Measurements from ENCODE around the gene FBXO46. TPM values are rescaled to one million over a fixed set of nuclear protein-coding genes. Genes with fewer than 3 reads are reported as not detected.

The FBXO46 gene
- total RNA-seq, 1 experiment from 2014 or later: 40.1 TPM

DNA sequence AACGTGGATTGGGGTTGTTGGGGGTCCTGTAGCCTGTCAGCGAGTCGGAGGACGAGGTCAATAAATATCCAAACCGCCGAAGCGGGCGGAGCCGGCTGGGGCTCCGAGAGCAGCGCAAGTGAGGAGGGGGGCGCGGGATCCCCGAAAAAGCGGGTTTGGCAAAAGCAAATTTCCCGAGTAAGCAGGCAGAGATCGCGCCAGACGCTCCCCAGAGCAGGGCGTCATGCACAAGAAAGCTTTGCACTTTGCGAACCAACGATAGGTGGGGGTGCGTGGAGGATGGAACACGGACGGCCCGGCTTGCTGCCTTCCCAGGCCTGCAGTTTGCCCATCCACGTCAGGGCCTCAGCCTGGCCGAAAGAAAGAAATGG is 39.1 kb upstream of the FBXO46 start (continued):
- TF ChIP-seq ELF4 (CRISPR knock-in tag; IDR thresholded peaks at IDR 0.05; ENCODE audit: low read depth) (0 out of 2 replicates have a peak, but pooled peaks have one; percentile 6), ETV6 (CRISPR knock-in tag; IDR thresholded peaks at IDR 0.05) (no peak), NR1H2 (CRISPR knock-in tag; IDR thresholded peaks at IDR 0.05) (no peak)
- TF ChIP-seq, protein P1, sequence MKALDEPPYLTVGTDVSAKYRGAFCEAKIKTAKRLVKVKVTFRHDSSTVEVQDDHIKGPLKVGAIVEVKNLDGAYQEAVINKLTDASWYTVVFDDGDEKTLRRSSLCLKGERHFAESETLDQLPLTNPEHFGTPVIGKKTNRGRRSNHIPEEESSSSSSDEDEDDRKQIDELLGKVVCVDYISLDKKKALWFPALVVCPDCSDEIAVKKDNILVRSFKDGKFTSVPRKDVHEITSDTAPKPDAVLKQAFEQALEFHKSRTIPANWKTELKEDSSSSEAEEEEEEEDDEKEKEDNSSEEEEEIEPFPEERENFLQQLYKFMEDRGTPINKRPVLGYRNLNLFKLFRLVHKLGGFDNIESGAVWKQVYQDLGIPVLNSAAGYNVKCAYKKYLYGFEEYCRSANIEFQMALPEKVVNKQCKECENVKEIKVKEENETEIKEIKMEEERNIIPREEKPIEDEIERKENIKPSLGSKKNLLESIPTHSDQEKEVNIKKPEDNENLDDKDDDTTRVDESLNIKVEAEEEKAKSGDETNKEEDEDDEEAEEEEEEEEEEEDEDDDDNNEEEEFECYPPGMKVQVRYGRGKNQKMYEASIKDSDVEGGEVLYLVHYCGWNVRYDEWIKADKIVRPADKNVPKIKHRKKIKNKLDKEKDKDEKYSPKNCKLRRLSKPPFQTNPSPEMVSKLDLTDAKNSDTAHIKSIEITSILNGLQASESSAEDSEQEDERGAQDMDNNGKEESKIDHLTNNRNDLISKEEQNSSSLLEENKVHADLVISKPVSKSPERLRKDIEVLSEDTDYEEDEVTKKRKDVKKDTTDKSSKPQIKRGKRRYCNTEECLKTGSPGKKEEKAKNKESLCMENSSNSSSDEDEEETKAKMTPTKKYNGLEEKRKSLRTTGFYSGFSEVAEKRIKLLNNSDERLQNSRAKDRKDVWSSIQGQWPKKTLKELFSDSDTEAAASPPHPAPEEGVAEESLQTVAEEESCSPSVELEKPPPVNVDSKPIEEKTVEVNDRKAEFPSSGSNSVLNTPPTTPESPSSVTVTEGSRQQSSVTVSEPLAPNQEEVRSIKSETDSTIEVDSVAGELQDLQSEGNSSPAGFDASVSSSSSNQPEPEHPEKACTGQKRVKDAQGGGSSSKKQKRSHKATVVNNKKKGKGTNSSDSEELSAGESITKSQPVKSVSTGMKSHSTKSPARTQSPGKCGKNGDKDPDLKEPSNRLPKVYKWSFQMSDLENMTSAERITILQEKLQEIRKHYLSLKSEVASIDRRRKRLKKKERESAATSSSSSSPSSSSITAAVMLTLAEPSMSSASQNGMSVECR (CRISPR knock-in tag; IDR thresholded peaks at IDR 0.05; ENCODE audit: borderline replicate concordance): no peak
- TF ChIP-seq, protein P2, sequence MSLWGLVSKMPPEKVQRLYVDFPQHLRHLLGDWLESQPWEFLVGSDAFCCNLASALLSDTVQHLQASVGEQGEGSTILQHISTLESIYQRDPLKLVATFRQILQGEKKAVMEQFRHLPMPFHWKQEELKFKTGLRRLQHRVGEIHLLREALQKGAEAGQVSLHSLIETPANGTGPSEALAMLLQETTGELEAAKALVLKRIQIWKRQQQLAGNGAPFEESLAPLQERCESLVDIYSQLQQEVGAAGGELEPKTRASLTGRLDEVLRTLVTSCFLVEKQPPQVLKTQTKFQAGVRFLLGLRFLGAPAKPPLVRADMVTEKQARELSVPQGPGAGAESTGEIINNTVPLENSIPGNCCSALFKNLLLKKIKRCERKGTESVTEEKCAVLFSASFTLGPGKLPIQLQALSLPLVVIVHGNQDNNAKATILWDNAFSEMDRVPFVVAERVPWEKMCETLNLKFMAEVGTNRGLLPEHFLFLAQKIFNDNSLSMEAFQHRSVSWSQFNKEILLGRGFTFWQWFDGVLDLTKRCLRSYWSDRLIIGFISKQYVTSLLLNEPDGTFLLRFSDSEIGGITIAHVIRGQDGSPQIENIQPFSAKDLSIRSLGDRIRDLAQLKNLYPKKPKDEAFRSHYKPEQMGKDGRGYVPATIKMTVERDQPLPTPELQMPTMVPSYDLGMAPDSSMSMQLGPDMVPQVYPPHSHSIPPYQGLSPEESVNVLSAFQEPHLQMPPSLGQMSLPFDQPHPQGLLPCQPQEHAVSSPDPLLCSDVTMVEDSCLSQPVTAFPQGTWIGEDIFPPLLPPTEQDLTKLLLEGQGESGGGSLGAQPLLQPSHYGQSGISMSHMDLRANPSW (CRISPR knock-in tag; conservative IDR thresholded peaks at IDR 0.05; ENCODE audit: low read depth): no peak

DNA sequence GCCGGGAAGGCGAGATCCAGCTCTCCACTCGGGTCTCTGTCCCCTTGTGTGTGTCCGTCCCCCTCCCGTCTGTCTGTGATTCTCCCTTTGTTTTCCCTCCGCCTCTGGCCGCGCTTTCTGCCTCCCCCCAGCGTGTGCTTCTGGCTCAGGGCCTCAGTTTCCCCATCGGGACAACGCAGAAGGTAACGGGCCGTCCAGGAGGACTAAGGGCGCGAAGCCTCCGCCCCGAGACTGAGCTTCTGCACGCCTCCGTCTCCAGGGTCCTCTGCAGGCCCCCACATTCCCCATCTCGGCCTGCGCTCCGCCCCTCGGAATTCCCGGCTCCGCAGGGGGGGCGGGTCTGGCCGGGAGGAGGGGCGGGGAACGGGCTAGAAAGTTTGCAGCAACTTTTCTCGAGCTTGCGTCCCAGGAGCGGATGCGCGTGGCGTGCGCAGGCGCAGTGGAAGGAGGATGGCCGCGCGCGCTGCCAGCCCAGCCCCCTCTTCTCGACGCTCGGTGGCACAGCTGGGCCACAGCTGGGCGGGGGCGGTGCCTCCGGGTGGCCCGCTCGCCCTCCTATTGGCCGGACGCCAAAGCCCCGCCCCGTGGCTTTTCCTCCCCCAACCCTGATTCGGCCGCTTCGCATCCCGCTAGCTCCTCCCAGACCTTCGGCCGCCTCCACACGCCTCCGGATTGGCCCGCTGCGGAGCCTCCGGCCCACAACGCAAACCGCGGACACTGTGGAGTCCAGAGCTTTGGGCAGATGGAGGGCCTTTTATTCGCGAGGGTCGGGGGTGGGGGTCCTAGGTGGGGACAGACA is 38.5 kb upstream of the FBXO46 start, which contains the start of gene SIX5:
Gene SIX5, minus strand, starts transcription at position 269 of the 799 bp plus-strand sequence. CDS start 408 bp downstream, outside the sequence.
- CTCF ChIA-PET: interaction anchor here (0.5 to 5.6 kb wide), 45 partner anchors 9 to 999 kb away, joined by 3 to 175 read pairs (median 6); partner anchors contain the start of genes DMPK, DMWD, FBXO46 and FOXA3
- Mint-ChIP-seq H3K4me3 (peak within 1 kb of the TSS; percentile 97), H3K4me1 (peaks cover 23% of the 10 kb centered on the region), H3K9me3 (no peaks in the 10 kb centered on the region), H3K36me3 (no peaks in the 10 kb centered on the region), H3K27me3 (ENCODE audit: low read depth) (peaks cover 2% of the 10 kb centered on the region; the same call in 1 of the 2 replicates), H3K27ac (peak within 1 kb of the TSS; percentile 100)
- POLR2A ChIA-PET: interaction anchor here (0.5 to 4.8 kb wide), 34 partner anchors 8 to 945 kb away, joined by 3 to 115 read pairs (median 4); partner anchors contain the start of genes BLOC1S3, DMPK, DMWD and FBXO46
- ATAC-seq (peak; percentile 62), DNase-seq (ENCODE audit: low spot score) (peak; percentile 99)
- TF ChIP-seq HMGA2 (CRISPR knock-in tag; IDR thresholded peaks at IDR 0.05) (peak; percentile 21; the same call in 1 of the 2 replicates), MXD4 (CRISPR knock-in tag; IDR thresholded peaks at IDR 0.05; ENCODE audit: borderline replicate concordance) (no peak), ZBTB21 (CRISPR knock-in tag; IDR thresholded peaks at IDR 0.05; ENCODE audit: borderline replicate concordance) (peak; percentile 88), SMAD3 (CRISPR knock-in tag; IDR thresholded peaks at IDR 0.05; ENCODE audit: borderline replicate concordance) (peak; percentile 26; the same call in 1 of the 2 replicates), ZNF219 (CRISPR knock-in tag; IDR thresholded peaks at IDR 0.05; ENCODE audit: borderline replicate concordance) (no peak)
- TF ChIP-seq, protein P3, sequence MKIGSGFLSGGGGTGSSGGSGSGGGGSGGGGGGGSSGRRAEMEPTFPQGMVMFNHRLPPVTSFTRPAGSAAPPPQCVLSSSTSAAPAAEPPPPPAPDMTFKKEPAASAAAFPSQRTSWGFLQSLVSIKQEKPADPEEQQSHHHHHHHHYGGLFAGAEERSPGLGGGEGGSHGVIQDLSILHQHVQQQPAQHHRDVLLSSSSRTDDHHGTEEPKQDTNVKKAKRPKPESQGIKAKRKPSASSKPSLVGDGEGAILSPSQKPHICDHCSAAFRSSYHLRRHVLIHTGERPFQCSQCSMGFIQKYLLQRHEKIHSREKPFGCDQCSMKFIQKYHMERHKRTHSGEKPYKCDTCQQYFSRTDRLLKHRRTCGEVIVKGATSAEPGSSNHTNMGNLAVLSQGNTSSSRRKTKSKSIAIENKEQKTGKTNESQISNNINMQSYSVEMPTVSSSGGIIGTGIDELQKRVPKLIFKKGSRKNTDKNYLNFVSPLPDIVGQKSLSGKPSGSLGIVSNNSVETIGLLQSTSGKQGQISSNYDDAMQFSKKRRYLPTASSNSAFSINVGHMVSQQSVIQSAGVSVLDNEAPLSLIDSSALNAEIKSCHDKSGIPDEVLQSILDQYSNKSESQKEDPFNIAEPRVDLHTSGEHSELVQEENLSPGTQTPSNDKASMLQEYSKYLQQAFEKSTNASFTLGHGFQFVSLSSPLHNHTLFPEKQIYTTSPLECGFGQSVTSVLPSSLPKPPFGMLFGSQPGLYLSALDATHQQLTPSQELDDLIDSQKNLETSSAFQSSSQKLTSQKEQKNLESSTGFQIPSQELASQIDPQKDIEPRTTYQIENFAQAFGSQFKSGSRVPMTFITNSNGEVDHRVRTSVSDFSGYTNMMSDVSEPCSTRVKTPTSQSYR (CRISPR knock-in tag; IDR thresholded peaks at IDR 0.05): no peak; the same call in none of the 2 replicates
- TF ChIP-seq, protein P4, sequence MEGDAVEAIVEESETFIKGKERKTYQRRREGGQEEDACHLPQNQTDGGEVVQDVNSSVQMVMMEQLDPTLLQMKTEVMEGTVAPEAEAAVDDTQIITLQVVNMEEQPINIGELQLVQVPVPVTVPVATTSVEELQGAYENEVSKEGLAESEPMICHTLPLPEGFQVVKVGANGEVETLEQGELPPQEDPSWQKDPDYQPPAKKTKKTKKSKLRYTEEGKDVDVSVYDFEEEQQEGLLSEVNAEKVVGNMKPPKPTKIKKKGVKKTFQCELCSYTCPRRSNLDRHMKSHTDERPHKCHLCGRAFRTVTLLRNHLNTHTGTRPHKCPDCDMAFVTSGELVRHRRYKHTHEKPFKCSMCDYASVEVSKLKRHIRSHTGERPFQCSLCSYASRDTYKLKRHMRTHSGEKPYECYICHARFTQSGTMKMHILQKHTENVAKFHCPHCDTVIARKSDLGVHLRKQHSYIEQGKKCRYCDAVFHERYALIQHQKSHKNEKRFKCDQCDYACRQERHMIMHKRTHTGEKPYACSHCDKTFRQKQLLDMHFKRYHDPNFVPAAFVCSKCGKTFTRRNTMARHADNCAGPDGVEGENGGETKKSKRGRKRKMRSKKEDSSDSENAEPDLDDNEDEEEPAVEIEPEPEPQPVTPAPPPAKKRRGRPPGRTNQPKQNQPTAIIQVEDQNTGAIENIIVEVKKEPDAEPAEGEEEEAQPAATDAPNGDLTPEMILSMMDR (IDR thresholded peaks at IDR 0.05): no peak
- TF ChIP-seq, protein P5, sequence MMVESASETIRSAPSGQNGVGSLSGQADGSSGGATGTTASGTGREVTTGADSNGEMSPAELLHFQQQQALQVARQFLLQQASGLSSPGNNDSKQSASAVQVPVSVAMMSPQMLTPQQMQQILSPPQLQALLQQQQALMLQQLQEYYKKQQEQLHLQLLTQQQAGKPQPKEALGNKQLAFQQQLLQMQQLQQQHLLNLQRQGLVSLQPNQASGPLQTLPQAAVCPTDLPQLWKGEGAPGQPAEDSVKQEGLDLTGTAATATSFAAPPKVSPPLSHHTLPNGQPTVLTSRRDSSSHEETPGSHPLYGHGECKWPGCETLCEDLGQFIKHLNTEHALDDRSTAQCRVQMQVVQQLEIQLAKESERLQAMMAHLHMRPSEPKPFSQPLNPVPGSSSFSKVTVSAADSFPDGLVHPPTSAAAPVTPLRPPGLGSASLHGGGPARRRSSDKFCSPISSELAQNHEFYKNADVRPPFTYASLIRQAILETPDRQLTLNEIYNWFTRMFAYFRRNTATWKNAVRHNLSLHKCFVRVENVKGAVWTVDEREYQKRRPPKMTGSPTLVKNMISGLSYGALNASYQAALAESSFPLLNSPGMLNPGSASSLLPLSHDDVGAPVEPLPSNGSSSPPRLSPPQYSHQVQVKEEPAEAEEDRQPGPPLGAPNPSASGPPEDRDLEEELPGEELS (CRISPR knock-in tag; IDR thresholded peaks at IDR 0.05): peak; percentile 68
- TF ChIP-seq, protein P6, sequence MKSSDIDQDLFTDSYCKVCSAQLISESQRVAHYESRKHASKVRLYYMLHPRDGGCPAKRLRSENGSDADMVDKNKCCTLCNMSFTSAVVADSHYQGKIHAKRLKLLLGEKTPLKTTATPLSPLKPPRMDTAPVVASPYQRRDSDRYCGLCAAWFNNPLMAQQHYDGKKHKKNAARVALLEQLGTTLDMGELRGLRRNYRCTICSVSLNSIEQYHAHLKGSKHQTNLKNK (CRISPR knock-in tag; IDR thresholded peaks at IDR 0.05): peak; percentile 76
- TF ChIP-seq, protein P7, sequence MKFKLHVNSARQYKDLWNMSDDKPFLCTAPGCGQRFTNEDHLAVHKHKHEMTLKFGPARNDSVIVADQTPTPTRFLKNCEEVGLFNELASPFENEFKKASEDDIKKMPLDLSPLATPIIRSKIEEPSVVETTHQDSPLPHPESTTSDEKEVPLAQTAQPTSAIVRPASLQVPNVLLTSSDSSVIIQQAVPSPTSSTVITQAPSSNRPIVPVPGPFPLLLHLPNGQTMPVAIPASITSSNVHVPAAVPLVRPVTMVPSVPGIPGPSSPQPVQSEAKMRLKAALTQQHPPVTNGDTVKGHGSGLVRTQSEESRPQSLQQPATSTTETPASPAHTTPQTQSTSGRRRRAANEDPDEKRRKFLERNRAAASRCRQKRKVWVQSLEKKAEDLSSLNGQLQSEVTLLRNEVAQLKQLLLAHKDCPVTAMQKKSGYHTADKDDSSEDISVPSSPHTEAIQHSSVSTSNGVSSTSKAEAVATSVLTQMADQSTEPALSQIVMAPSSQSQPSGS (CRISPR knock-in tag; IDR thresholded peaks at IDR 0.05; ENCODE audit: borderline replicate concordance, low read depth): no peak
- TF ChIP-seq, protein P8, sequence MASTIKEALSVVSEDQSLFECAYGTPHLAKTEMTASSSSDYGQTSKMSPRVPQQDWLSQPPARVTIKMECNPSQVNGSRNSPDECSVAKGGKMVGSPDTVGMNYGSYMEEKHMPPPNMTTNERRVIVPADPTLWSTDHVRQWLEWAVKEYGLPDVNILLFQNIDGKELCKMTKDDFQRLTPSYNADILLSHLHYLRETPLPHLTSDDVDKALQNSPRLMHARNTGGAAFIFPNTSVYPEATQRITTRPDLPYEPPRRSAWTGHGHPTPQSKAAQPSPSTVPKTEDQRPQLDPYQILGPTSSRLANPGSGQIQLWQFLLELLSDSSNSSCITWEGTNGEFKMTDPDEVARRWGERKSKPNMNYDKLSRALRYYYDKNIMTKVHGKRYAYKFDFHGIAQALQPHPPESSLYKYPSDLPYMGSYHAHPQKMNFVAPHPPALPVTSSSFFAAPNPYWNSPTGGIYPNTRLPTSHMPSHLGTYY (CRISPR knock-in tag; IDR thresholded peaks at IDR 0.05): no peak
